SK-N-SH treated with all-trans-retinoic acid at 6 μM for 48 hours (cell line): ENCODE data around the gene VPS26A.

ENCODE experiments used
- ZNF565 ChIP-seq: fragments of 450-650 bp; formaldehyde crosslinking; conservative IDR thresholded peaks from 2 replicates; pipeline ENCODE4 v1.5.0; 2020; ENCODE audit warnings: low read depth, mild to moderate bottlenecking, moderate library complexity
- TF ChIP-seq, protein P1 (sequence below): fragments of 250-450 bp; sonication (Bioruptor Pico); IDR thresholded peaks from 2 replicates; pipeline ENCODE4 v1.5.0; 2020; ENCODE audit warnings: mild to moderate bottlenecking, moderate library complexity
- TF ChIP-seq, protein P2 (sequence below): fragments of 250-450 bp; sonication (Bioruptor Pico); IDR thresholded peaks from 2 replicates; pipeline ENCODE4 v1.8.0; 2020; ENCODE audit warnings: mild to moderate bottlenecking, moderate library complexity, borderline replicate concordance

DNA sequence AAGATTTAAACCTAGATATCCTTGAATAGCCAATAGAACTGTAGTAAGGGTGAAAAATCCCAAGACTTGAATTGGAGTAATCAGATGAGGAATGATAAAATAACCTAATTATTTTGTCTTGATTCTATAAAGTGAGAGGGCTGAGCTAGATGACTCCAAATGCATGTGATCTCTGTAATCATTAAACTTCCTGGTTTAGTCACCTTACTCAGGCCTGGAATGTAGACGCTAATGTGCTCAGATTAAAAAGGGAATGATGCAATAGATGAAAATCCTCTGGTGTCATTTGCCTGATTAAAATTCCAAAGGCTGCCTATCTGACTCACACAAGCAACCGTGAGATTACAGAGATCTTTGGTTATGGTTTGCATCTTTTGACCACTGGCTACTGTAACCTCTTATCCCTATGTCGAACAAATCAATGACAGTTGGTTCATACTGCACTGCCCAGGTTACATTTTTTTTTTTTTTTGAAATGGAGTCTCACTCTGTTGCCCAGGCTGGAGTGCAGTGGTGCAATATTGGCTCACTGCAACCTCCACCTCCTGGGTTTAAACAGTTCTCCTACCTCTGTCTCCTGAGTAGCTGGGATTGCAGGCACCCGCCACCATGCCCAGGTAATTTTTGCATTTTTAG is 93.3 kb downstream of the VPS26A start:
- TF ChIP-seq ZNF565: no peak
- TF ChIP-seq, protein P1, sequence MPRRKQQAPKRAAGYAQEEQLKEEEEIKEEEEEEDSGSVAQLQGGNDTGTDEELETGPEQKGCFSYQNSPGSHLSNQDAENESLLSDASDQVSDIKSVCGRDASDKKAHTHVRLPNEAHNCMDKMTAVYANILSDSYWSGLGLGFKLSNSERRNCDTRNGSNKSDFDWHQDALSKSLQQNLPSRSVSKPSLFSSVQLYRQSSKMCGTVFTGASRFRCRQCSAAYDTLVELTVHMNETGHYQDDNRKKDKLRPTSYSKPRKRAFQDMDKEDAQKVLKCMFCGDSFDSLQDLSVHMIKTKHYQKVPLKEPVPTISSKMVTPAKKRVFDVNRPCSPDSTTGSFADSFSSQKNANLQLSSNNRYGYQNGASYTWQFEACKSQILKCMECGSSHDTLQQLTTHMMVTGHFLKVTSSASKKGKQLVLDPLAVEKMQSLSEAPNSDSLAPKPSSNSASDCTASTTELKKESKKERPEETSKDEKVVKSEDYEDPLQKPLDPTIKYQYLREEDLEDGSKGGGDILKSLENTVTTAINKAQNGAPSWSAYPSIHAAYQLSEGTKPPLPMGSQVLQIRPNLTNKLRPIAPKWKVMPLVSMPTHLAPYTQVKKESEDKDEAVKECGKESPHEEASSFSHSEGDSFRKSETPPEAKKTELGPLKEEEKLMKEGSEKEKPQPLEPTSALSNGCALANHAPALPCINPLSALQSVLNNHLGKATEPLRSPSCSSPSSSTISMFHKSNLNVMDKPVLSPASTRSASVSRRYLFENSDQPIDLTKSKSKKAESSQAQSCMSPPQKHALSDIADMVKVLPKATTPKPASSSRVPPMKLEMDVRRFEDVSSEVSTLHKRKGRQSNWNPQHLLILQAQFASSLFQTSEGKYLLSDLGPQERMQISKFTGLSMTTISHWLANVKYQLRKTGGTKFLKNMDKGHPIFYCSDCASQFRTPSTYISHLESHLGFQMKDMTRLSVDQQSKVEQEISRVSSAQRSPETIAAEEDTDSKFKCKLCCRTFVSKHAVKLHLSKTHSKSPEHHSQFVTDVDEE (CRISPR knock-in tag): no peak
- TF ChIP-seq, protein P2, sequence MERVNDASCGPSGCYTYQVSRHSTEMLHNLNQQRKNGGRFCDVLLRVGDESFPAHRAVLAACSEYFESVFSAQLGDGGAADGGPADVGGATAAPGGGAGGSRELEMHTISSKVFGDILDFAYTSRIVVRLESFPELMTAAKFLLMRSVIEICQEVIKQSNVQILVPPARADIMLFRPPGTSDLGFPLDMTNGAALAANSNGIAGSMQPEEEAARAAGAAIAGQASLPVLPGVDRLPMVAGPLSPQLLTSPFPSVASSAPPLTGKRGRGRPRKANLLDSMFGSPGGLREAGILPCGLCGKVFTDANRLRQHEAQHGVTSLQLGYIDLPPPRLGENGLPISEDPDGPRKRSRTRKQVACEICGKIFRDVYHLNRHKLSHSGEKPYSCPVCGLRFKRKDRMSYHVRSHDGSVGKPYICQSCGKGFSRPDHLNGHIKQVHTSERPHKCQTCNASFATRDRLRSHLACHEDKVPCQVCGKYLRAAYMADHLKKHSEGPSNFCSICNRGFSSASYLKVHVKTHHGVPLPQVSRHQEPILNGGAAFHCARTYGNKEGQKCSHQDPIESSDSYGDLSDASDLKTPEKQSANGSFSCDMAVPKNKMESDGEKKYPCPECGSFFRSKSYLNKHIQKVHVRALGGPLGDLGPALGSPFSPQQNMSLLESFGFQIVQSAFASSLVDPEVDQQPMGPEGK: no peak
